ENCODE data around the gene PLP2. TPM values are rescaled to one million over a fixed set of nuclear protein-coding genes. Genes with fewer than 3 reads are reported as not detected.

The PLP2 gene
- total RNA-seq, 2 donors from 2014 or later: 1.9 to 2.0 TPM

DNA sequence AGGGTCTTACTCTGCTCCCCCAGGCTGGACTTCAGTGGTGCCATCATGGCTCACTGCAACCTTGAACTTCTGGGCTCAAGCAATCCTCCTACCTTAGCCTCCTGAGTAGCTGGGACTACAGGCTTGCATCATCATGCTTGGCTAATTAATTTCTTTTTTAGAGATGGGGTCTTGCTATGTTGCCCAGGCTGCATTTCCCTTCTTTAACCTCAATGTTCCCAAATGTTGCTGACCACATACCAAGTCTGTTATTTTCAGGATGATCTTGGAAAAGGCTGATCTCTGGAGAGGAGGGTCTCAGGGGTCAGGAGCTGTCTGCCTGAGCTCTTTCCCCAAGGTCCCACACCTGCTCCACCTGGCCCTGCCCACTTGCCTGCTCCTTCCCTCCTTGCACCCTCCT, 48.4 kb downstream of the PLP2 start:
- no peak overlapping the region for H3K27ac ChIP-seq (ENCODE audit: low read depth, low read length)
- Mint-ChIP-seq H3K9me3 (peaks cover 80% of the 10 kb centered on the region), H3K4me1 (no peaks in the 10 kb centered on the region), H3K4me3 (no peak overlapping the region), H3K27me3 (ENCODE audit: insufficient read depth) (peaks cover 26% of the 10 kb centered on the region), H3K36me3 (ENCODE audit: low read depth) (no peaks in the 10 kb centered on the region), H3K27ac (no peak overlapping the region)
- no peaks in the 10 kb centered on the region for H3K4me1 ChIP-seq (ENCODE audit: control insufficient read depth, insufficient read depth, low read length)
- no peak for DNase-seq
- no peaks in the 10 kb centered on the region for H3K27me3 ChIP-seq (ENCODE audit: control insufficient read depth, insufficient read depth, low read length, poor library complexity, severe bottlenecking)
- no peaks in the 10 kb centered on the region for H3K9me3 ChIP-seq (ENCODE audit: control insufficient read depth, low read length)
- no peak overlapping the region for H3K4me3 ChIP-seq (ENCODE audit: low read length)
- no peak overlapping the region for H3K9ac ChIP-seq (ENCODE audit: extremely low read depth, low read length, poor library complexity, severe bottlenecking)
- TF ChIP-seq, protein P1, sequence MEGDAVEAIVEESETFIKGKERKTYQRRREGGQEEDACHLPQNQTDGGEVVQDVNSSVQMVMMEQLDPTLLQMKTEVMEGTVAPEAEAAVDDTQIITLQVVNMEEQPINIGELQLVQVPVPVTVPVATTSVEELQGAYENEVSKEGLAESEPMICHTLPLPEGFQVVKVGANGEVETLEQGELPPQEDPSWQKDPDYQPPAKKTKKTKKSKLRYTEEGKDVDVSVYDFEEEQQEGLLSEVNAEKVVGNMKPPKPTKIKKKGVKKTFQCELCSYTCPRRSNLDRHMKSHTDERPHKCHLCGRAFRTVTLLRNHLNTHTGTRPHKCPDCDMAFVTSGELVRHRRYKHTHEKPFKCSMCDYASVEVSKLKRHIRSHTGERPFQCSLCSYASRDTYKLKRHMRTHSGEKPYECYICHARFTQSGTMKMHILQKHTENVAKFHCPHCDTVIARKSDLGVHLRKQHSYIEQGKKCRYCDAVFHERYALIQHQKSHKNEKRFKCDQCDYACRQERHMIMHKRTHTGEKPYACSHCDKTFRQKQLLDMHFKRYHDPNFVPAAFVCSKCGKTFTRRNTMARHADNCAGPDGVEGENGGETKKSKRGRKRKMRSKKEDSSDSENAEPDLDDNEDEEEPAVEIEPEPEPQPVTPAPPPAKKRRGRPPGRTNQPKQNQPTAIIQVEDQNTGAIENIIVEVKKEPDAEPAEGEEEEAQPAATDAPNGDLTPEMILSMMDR (conservative IDR thresholded peaks at IDR 0.05): no peak
- H3K36me3 ChIP-seq (ENCODE audit: control insufficient read depth, insufficient read depth, low read length): no peaks in the 10 kb centered on the region

GRCh38 chrX:49221868-49222267, 50.2 kb downstream of the PLP2 start:
- H3K36me3 Mint-ChIP-seq (ENCODE audit: low read depth): no peaks in the 10 kb centered on the region

More at GRCh38 chrX:49221868-49222267, 50.2 kb downstream of the PLP2 start:
- H3K9me3 Mint-ChIP-seq: peaks cover 78% of the 10 kb centered on the region
- DNase-seq: no peak
- no peak overlapping the region for H3K9ac ChIP-seq (ENCODE audit: extremely low read depth, low read length, poor library complexity, severe bottlenecking)
- no peaks in the 10 kb centered on the region for H3K4me1 ChIP-seq (ENCODE audit: control insufficient read depth, insufficient read depth, low read length)
- no peak overlapping the region for H3K27ac Mint-ChIP-seq
- peaks cover 30% of the 10 kb centered on the region for H3K27me3 Mint-ChIP-seq (ENCODE audit: insufficient read depth)
- H3K9me3 ChIP-seq (ENCODE audit: control insufficient read depth, low read length): no peaks in the 10 kb centered on the region
- no peaks in the 10 kb centered on the region for H3K36me3 ChIP-seq (ENCODE audit: control insufficient read depth, insufficient read depth, low read length)
- H3K27me3 ChIP-seq (ENCODE audit: control insufficient read depth, insufficient read depth, low read length, poor library complexity, severe bottlenecking): no peaks in the 10 kb centered on the region
- no peak overlapping the region for H3K27ac ChIP-seq (ENCODE audit: low read depth, low read length)
- H3K4me3 ChIP-seq (ENCODE audit: low read length): no peak overlapping the region
- no peaks in the 10 kb centered on the region for H3K4me1 Mint-ChIP-seq
- 67 to 68% methylated on average over 1 to 2 of the region's 2 CpGs for WGBS, 2 experiments (ENCODE audit: insufficient coverage in 1 of 2, insufficient read length in 1 of 2)
- H3K4me3 Mint-ChIP-seq: no peak overlapping the region
- TF ChIP-seq, protein P1 (conservative IDR thresholded peaks at IDR 0.05): no peak

Other genes with a start within 250 kb of the PLP2 start
- 10 to 100 TPM; 50.3 to 56.5 TPM for gene OTUD5, start 214.3 kb upstream of the PLP2 start, total RNA-seq
- gene KCND1, start 200.1 kb upstream of the PLP2 start, total RNA-seq: 1 to 10 TPM; 3.6 to 7.0 TPM
- gene GRIPAP1, start 169.6 kb upstream of the PLP2 start, total RNA-seq: 10 to 100 TPM; 55.9 to 63.1 TPM
- gene TFE3, start 128.5 kb upstream of the PLP2 start, total RNA-seq: 10 to 100 TPM; 33.2 to 34.4 TPM
- 10 to 100 TPM; 13.4 to 13.5 TPM for gene CCDC120, start 112.9 kb upstream of the PLP2 start, total RNA-seq
- 10 to 100 TPM in 1 of 2 donors, 1 to 10 TPM in 1; 8.2 to 15.7 TPM for gene PRAF2, start 97.9 kb upstream of the PLP2 start, total RNA-seq
- gene WDR45, start 92.0 kb upstream of the PLP2 start, total RNA-seq: 10 to 100 TPM; 29.8 to 42.5 TPM
- 10 to 100 TPM; 17.9 to 23.7 TPM for gene GPKOW, start 48.2 kb upstream of the PLP2 start, total RNA-seq
- gene MAGIX, start 9.1 kb upstream of the PLP2 start, total RNA-seq: 1 to 10 TPM; 1.2 to 1.3 TPM
- 10 to 100 TPM; 10.7 to 12.0 TPM for gene PRICKLE3, start 14.5 kb downstream of the PLP2 start, total RNA-seq
- gene SYP, start 28.3 kb downstream of the PLP2 start, total RNA-seq: under 1 TPM; 0.48 to 0.51 TPM
- under 1 TPM; 0.42 to 0.70 TPM for gene CACNA1F, start 61.4 kb downstream of the PLP2 start, total RNA-seq
- 10 to 100 TPM; 14.0 to 15.5 TPM for gene CCDC22, start 63.6 kb downstream of the PLP2 start, total RNA-seq
- gene FOXP3, start 92.8 kb downstream of the PLP2 start, total RNA-seq: under 1 TPM; 0.53 to 0.77 TPM
- 10 to 100 TPM in 1 of 2 donors, 1 to 10 TPM in 1; 6.9 to 16.6 TPM for gene PPP1R3F, start 97.9 kb downstream of the PLP2 start, total RNA-seq
- not detected for gene GAGE10, start 131.7 kb downstream of the PLP2 start, total RNA-seq
- gene GAGE12J, start 150.1 kb downstream of the PLP2 start, total RNA-seq: not detected
- gene GAGE13, start 159.7 kb downstream of the PLP2 start, total RNA-seq: not detected

Measured in endodermal cell (in vitro differentiated cells).